Activated CD8-positive, alpha-beta memory T cell treated with anti-CD3 and anti-CD28 coated beads for 36 hours (primary cell): Measurements from ENCODE around the gene SSTR5. TPM values are rescaled to one million over a fixed set of nuclear protein-coding genes. Genes with fewer than 3 reads are reported as not detected.

Experiments used
- CTCF ChIA-PET: fragments of 350-600 bp; sonication (Branson Sonifier 250); formaldehyde crosslinking; loops from one replicate; lab custom pipeline; 2021; ENCODE audit warnings: antibody characterized with exemption; lab: Charles Lee
- POLR2A ChIA-PET: fragments of 350-600 bp; sonication (Branson Sonifier 250); formaldehyde crosslinking; loops from one replicate; lab custom pipeline; 2021; ENCODE audit warnings: antibody characterized with exemption; lab: Charles Lee
- total RNA-seq, 2 experiments: library from RNA; stranded (reverse); gene quantifications; one replicate each; pipeline ENCODE4 v1.2.3, GENCODE V29; 2021

The SSTR5 gene
- total RNA-seq, 2 experiments from 2014 or later = not detected

DNA sequence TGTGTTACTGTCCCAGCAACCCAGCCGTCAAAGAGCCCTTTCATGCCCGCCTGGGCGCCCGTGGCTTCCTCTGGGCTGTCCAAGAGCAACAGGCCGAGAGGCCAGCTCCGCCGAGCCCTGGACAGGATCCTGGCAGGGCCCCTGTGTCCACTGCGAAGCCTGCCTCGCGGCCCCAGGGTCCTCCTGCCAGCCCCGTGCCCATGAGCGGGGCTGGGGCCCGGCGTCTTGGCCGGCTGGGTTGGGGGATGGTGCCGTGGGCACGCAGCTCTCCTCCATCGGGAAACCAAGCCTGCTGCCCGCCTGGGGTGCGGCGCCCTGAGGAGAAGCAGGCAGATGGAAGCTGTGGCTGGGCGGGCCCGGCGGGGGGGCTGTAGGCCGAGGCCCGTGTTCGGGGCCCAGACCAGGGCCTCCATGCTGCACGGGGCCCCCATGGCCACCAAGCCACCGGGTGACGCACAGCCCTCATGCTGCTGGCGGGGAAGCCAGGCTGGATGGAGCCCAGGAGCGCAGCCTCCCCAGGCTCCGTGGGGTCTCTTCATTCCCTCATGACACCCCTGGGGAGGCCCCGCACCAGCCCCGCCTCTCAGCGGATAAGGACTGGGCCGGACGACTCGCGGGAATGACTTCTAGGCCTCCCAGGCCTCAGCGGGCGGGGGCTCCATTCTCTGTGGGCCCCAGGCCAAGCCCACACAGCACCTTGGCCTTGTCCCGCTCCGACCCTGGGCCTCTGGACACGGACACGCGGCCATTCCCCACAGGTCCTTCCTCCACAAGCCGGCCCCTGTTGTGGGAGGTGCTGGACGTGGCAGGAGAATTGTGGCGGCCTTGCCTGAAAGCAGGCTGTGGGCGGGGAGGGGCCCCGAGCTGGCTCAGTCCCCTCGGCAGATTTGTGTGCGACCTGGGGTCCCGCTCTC lies 23.9 kb downstream of the SSTR5 start, which contains the start of gene C1QTNF8:
Gene C1QTNF8 (minus strand): TSS at position 76 of the 914 bp plus-strand sequence. CDS start 1,322 bp downstream, outside the sequence.
- POLR2A ChIA-PET = no interaction called here
- CTCF ChIA-PET = no interaction called here

DNA sequence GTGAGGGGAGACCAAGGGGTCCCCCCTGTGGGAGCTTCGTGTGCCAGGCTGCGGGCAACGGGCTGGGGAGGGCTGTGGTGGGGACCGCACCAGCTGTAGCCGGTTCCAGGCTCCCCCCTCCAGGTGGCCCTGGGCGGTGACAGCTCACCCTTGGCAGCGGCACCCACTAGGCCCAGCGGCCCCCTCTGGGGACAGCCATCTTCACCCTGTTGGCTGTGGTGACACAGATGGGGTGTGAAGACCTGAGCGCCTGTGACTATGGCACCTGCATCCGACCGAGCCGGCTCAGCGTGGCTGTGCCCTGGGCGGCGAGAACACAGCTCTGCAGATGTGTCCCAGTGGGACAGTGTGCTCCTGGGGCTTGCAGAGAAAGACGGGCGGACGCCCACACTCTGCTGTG lies 24.6 kb downstream of the SSTR5 start:
- ChIA-PET CTCF (no interaction called here), POLR2A (no interaction called here)

DNA sequence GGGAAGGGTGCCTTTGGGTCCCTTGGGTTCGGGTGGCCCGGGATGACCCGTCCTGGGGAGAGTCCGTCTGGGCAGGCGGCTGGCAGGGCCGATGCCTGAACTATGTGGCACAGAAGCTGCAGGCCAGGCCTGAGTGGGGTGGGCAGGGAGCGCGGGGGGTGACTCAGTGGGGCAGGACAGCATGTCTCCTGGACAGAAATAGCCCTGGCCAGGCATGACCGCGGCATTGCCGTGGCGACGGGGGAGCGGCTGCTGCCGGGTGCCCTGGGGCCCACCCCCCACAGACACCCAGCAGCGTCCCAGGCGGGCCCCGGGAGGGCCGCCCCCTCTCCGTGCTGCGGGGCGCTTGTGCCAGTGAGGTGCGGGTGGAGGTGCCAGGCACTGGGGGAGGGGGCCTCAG lies 25.3 kb downstream of the SSTR5 start:
- POLR2A ChIA-PET = no interaction called here
- CTCF ChIA-PET = no interaction called here

DNA sequence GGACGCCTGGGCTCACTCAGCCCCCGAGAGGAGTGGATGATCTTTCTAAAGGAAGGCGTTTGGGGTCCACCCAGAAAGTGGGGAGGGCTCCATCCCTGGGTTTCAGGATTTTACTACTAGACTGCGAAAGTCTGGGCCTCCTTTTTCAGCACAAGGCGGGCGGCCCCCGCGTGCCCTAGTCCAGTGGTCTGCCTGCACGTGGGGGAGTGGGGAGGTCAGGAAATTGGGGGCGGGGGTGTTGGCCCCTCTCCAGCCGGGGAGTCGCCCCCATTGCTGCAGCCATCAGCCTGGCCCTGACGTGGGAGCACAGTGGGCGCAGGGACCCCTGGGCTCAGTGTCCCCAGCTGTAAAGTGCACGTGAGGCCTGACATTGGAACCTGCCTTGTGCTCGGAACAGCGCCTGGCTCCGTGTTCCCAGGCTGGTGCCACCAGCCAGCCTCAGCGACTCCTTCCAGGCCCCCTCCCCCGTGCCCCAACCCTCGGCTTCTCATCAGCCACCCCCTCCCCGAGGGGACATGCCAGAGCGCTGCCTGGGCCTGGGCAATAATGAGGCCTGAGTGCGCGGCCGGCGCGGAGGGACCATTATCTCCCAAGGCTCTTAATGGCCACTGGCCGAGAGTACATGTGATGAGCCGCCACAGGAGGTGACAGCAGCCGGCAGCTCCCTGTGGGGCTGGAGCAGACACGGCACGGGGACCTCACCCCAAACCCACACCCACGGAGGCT lies 25.9 kb downstream of the SSTR5 start:
- ChIA-PET CTCF (no interaction called here), POLR2A (no interaction called here)

DNA sequence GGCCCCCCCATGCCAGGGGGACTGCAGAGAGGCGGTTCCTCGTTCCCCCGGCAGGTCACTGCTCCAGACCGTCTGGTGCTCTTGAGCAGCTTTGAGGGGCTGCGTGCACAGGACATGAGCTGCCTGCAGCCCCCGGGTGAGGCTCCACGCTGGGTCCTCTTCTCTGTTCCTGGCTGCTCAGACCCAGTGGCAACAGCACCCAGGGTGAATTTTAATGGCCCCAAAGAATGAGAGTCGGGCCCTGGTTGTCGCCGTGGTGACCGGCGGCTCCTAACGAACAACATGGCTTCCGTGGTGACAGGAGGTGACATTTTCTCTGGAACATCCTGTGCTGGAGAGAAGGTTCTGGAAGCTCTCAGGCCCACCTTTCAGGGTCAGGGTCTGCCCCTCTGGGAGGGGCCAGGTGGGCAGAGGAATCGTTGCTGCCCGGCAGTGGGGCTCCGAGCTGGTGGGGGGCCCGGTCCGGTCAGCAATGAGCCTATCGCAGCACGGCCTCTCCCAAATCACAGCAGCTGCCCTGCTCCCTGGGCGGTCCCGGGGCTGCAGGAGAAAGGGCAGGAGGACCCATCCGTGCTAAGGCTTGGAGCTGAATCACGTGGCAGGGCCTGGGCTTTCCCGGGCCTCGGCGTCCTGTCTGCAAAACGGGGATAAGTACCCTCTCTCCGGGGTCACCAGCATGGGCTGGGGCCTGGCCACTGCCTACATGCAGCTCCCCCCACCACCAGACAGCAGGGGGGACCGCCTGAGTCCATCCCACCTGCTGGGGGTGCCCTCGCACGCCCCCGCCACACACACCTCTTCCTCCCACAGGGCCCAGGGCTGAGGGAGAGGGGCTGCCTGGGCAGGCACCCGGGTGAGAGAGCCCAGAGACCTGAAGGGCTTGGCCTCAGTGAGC lies 26.9 kb downstream of the SSTR5 start:
- CTCF ChIA-PET = interaction anchor here (0.8 to 1.2 kb wide), 2 partner anchors 13 to 44 kb away, joined by 3 read pairs; no protein-coding TSS in a partner anchor

DNA sequence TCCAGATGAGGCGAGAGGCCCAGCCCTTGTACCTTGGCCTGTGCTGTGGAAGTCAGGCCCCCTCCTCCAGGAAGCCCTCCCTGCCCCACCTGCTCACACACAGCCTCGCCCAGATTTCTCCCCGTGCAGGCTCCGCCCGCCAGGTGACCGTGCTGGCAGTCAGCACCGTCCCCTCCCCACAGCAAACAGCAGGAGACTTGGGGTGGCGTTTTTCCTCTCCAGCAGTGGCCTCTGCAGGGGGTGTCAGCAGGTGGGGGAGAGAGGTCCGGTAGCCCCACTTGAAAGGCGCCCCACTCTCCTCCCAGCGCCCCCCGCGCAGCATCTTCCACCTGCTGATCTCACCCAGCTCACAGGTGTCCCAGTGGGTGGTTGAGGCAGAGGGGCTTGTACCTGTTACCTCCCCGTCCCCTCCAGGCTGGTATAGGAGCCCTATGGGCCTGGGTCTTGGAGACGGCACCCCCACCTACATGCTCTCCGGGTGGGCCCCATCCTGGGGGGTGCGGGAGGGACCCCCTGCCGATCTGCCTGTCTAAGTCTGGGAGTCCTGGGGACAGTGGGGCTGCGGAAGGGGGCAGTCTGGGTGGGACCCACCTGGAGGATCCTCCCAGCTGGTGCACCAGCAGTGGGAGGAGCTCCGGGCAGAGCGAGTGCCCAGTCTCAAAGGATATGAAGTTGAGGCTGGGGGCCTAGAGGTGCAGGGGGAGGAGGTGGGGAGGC lies 27.7 kb downstream of the SSTR5 start:
- POLR2A ChIA-PET = no interaction called here

More for the DNA sequence above, 26.9 kb downstream of the SSTR5 start:
- POLR2A ChIA-PET = no interaction called here

DNA sequence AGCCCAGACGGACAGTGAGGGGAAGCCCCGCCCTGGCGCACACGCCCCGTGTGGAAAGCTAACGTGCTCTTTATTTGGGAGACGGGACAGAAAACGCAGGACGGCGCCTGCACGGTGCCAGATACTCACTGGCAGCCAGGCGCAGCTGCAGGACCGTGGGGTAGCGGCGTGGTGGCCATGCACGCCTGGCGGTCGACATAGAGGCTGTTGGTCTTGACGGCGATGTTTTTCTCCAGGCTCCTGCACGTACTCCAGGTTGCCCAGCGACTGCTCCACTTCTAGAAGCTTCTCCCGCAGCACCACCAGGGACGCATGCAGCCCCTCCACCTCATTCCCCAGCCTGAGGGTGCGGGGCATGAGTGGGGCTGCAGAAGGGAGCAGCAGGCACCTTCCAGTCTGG lies 28.6 kb downstream of the SSTR5 start:
- CTCF ChIA-PET = interaction anchor here (0.6 kb wide), 1 partner anchor 762 kb away, joined by 3 read pairs; no protein-coding TSS in a partner anchor
- POLR2A ChIA-PET = no interaction called here

More for the DNA sequence above, 27.7 kb downstream of the SSTR5 start:
- CTCF ChIA-PET = interaction anchor here (0.8 to 1.2 kb wide), 2 partner anchors 13 to 44 kb away, joined by 3 read pairs; no protein-coding TSS in a partner anchor

DNA sequence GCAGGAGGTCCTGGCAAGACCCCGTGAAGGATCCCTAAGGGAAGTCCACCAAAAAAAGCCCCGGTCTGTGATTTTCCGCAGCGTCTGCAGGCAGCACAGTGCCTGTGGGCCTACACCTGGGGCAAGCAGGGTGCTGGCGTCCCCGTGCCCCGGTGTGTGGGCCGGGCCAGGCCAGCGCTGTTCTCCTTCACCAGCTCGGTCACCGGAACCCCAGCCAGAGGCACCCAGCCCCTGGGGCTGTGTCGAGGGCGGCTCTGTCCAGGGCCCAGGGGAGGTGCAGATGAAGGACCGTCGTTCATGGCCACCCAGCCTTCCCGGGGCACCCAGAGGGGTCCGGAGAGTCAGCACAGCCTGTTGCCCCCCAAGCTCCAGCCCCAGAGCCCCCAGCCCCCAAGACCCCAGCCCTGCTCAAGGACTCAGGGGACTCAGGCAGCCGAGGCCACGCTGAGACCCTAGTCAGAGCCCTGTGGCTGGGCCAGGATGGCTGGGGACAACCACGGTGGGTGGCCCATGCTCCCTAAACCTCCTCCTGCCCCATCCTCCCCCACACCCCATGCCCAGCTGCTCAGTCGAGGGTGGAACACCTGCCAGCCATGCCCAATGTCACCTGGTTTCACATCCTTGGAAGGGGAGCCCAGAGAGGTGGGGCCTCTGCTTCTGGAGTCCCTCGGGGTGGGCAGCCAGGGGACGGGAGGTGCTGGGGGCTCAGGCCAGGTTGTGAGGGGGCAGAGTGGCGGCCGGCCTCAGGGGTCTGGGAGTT lies 29.2 kb downstream of the SSTR5 start:
- CTCF ChIA-PET = interaction anchor here (0.6 kb wide), 1 partner anchor 762 kb away, joined by 3 read pairs; no protein-coding TSS in a partner anchor
- POLR2A ChIA-PET = no interaction called here

DNA sequence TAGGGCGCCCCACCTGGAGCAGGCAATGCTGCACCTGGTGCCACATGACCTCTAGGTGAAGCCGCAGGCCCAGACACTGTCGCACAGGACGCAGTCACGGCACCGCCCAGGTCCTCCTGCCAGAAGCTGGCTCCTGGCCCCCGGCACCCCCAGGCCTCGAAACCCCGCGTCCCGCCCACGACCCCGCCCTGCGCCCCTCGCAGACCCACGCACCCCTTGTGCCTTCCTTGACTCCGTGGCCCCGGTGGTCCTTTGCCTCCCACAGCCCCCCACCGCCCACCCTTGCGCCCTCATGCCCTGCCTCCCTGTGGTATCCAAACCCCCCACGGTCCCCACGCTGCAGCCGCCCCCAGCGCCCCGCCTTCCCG lies 29.8 kb downstream of the SSTR5 start:
- ChIA-PET CTCF (interaction anchor here (1.7 kb wide), 1 partner anchor 45 kb away, joined by 11 read pairs; no protein-coding TSS in a partner anchor), POLR2A (no interaction called here)

DNA sequence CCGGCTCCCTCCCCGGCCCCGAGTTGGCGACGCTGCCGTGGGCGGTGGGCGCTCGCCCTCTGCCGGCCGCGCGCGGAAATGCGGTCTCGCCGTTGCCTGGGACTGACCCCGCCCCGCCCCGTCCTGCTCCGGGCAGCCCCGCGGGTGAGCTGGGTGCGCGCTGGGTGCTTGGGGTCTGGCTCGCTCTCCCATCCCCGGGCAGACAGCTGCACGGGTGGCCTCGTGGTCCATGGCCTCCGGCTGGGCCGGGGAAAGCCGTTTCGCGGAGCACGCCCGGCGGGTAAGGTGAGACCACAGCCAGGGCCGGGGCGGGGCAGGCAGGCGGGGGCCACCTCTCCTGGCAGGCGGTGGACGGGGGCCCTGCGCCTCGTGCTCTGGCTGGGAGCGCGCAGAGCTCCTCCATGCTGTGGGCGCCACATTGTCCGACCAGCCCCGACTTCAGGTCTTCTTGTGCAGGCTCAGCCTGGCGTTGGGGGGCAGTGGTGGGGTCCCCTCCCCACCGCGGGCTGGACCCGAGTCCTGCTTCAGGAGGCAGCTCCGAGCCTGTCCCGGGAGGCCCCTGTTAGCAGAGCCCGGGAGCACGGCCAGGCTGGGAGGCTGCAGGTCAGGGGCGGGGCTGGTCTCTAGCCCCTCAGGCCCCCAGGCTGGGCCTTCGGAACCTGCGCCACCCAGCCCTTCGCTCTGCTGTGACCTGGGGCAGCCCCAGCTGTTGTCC lies 30.5 kb downstream of the SSTR5 start:
- CTCF ChIA-PET = interaction anchor here (1.7 kb wide), 1 partner anchor 45 kb away, joined by 11 read pairs; no protein-coding TSS in a partner anchor
- POLR2A ChIA-PET = no interaction called here

DNA sequence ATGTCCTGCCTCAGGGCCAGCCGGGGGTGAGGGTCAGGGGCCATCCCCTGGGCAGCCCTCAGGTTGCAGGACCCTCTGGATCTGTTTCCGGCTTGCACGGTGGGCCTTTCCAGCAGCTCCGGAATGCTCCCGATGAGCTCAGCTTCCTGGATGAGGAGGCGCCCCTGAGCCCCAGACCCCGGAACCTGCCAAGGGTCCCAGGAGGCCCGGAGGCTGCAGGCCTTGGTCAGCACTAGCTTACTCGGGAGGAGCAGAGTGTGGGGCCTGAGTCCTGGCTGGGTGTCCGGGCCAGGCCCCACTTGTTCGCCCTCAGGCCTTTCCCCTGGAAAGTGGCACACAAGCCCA lies 31.1 kb downstream of the SSTR5 start:
- ChIA-PET CTCF (interaction anchor here (1.7 kb wide), 1 partner anchor 46 kb away, joined by 11 read pairs; no protein-coding TSS in a partner anchor), POLR2A (no interaction called here)

DNA sequence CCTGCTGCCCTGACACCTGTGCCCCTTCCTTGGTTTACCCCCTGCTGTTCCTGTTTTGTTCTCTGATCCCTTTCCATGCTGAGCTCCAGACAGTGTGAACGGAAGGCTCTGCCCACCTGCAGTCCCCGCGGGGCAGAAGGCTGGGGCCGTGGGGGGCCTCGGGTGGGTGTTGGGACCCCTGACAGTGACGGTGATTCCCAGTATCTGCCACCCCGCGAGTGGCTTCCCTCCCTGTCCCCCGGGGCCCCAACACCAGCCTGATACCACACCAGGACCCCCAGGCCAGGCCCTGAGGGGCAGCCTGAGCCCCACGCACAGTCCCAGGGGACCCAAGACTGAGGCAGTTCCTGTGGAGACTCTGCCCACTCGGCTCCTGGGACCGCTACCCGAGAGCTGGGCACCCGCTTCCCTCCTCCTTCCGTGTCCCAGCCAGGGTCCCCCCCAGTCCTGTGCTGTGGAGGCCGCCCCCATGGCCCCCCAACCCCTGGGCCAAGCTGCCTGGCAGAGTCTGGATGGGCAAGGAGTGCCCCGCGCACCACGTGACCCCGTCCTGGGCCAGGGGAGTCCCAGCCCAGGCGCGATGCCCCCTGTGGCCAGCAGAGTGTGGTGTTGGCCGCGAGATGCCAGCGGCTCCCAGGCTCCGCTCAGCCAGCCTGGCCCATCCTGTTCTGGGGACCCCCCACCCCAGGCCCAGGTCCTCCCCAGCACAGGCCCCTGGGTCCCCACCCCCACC lies 33.5 kb downstream of the SSTR5 start:
- CTCF ChIA-PET = interaction anchor here (0.6 kb wide), 1 partner anchor 42 kb away, joined by 3 read pairs; no protein-coding TSS in a partner anchor
- POLR2A ChIA-PET = no interaction called here

DNA sequence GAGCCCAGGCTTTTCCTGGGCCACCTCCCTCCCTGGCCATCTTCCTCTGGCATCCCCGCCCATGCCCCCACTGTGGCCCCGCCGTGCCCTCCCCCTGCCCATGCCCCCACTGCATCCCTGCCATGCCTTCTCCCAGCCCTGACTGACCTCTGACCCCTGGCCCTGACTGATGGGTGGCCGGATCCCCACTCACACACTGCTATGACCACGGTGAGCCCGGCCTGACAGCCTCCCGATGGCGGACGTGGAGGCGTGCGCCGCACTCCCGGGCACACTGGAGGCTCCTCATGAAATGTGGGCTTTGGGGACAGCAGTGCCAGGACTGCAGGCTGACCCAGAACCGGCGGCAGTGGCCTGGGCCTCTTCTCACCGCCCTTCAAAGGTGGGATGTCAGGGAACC lies 34.1 kb downstream of the SSTR5 start:
- CTCF ChIA-PET = no interaction called here
- POLR2A ChIA-PET = no interaction called here

DNA sequence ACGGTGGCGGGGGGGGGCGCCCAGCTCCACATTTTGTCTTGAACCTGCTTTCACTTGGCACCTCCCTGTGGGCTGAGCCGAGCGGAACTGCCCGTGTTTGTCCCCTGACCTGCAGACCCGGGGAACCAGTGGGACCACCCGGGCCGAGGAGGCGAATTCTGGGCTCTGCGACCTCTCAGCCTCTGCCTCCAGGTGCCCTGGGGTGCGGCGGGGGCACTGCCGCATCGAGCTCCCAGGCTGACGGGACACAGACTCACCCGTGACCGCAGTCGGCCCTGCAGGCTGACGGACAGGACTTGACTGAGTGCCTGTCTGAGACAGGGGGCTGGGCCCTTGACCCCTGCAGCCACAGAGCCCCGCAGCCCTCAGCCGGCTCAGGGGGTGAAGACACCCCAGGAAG lies 34.6 kb downstream of the SSTR5 start:
- POLR2A ChIA-PET = no interaction called here
- CTCF ChIA-PET = no interaction called here

DNA sequence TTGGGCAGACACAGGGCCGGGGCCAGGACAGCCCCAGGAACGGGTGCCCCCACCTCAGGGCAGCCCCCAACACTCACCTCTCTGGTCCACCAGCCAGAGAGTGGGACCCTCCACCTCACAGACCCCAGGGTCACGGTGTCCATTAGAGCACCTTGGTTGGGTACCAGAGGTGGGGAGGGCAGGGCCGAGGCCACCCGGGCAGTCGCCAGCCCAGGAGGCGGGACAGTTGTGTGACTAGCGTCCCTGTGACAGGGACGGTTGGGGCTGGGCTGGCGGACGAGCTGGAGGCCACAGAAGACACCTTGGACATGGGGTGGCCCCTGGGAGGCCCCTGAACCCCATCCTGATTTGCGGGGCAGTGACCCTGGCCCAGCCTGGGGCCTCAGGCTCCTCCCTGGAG lies 35.2 kb downstream of the SSTR5 start:
- POLR2A ChIA-PET = no interaction called here
- CTCF ChIA-PET = no interaction called here
